WTC11 (cell line): Measurements from ENCODE around the gene BBS4. TPM values are rescaled to one million over a fixed set of nuclear protein-coding genes. Genes with fewer than 3 reads are reported as not detected.

Experiments
- ATAC-seq: fragments of 200-7000 bp; cut with Tn5 transposase; 2 replicates; pipeline ENCODE4 v1.10.0; 2021; ENCODE audit warnings: mild to moderate bottlenecking, moderate library complexity
- CTCF ChIA-PET: fragments of 300-600 bp; sonication (Branson Sonifier 250); formaldehyde crosslinking; loops from one replicate; lab custom pipeline; 2021; ENCODE audit warnings: antibody characterized with exemption; lab: Charles Lee
- POLR2A ChIA-PET: fragments of 350-600 bp; sonication (Branson Sonifier 250); formaldehyde crosslinking; loops from one replicate; lab custom pipeline; 2021; ENCODE audit warnings: antibody characterized with exemption; lab: Charles Lee
- DNase-seq: peaks from one replicate; pipeline ENCODE4 v3.0.0; 2021; ENCODE audit warnings: low spot score
- H3K27ac Mint-ChIP-seq: 2 replicates; pipeline ENCODE4 v1.8.0; 2021; ENCODE audit warnings: mixed read lengths
- H3K27me3 Mint-ChIP-seq: 2 replicates; pipeline ENCODE4 v1.8.0; 2021; ENCODE audit warnings: low read depth, mild to moderate bottlenecking, moderate library complexity, mixed read lengths
- H3K36me3 Mint-ChIP-seq: 2 replicates; pipeline ENCODE4 v1.8.0; 2021; ENCODE audit warnings: mixed read lengths
- H3K4me1 Mint-ChIP-seq: 2 replicates; pipeline ENCODE4 v1.8.0; 2022; ENCODE audit warnings: mixed read lengths
- H3K4me3 Mint-ChIP-seq: 2 replicates; pipeline ENCODE4 v1.8.0; 2021; ENCODE audit warnings: mild to moderate bottlenecking, moderate library complexity, mixed read lengths
- H3K9me3 Mint-ChIP-seq: 2 replicates; pipeline ENCODE4 v1.8.0; 2021; ENCODE audit warnings: mixed read lengths
- ATF3 ChIP-seq: sonication (generic); formaldehyde crosslinking; conservative IDR thresholded peaks from 2 replicates; pipeline ENCODE4 v1.8.1; 2022; ENCODE audit warnings: mild to moderate bottlenecking, missing genetic modification reagents
- CTCF ChIP-seq: fragments of 200-600 bp; IDR thresholded peaks from 2 replicates; pipeline ENCODE4 v1.8.0; 2022; ENCODE audit warnings: antibody characterized with exemption
- E2F1 ChIP-seq: sonication (generic); formaldehyde crosslinking; IDR thresholded peaks from 2 replicates; pipeline ENCODE4 v1.8.0; 2022; ENCODE audit warnings: mild to moderate bottlenecking, missing genetic modification reagents
- ERG ChIP-seq: fragments of 250-450 bp; sonication (Bioruptor Pico); IDR thresholded peaks from 2 replicates; pipeline ENCODE4 v1.8.0; 2021; ENCODE audit warnings: mild to moderate bottlenecking
- FOXP1 ChIP-seq: sonication (generic); formaldehyde crosslinking; IDR thresholded peaks from 2 replicates; pipeline ENCODE4 v1.8.0; 2022; ENCODE audit warnings: missing genetic modification reagents, mild to moderate bottlenecking, moderate library complexity, borderline replicate concordance
- JUN ChIP-seq: sonication (generic); formaldehyde crosslinking; IDR thresholded peaks from 2 replicates; pipeline ENCODE4 v1.8.0; 2023; ENCODE audit warnings: mild to moderate bottlenecking, missing genetic modification reagents
- MLX ChIP-seq: sonication (generic); formaldehyde crosslinking; IDR thresholded peaks from 2 replicates; pipeline ENCODE4 v1.8.1; 2023; ENCODE audit warnings: mild to moderate bottlenecking, missing genetic modification reagents, moderate library complexity
- MXD4 ChIP-seq: fragments of 250-450 bp; sonication (Bioruptor Pico); IDR thresholded peaks from 2 replicates; pipeline ENCODE4 v1.8.0; 2021; ENCODE audit warnings: mild to moderate bottlenecking, moderate library complexity, borderline replicate concordance
- PRDM15 ChIP-seq: sonication (generic); formaldehyde crosslinking; IDR thresholded peaks from 2 replicates; pipeline ENCODE4 v1.8.0; 2022; ENCODE audit warnings: missing genetic modification reagents
- RELA ChIP-seq: sonication (generic); formaldehyde crosslinking; IDR thresholded peaks from 2 replicates; pipeline ENCODE4 v1.8.1; 2022; ENCODE audit warnings: missing genetic modification reagents, mild to moderate bottlenecking, borderline replicate concordance
- SOX15 ChIP-seq: fragments of 250-450 bp; sonication (Bioruptor Pico); IDR thresholded peaks from 2 replicates; pipeline ENCODE4 v1.9.0; 2021; ENCODE audit warnings: mild to moderate bottlenecking
- ZNF281 ChIP-seq: sonication (generic); formaldehyde crosslinking; IDR thresholded peaks from 2 replicates; pipeline ENCODE4 v1.8.0; 2023; ENCODE audit warnings: mild to moderate bottlenecking, missing genetic modification reagents
- ZNF425 ChIP-seq: fragments of 250-450 bp; sonication (Bioruptor Pico); conservative IDR thresholded peaks from 2 replicates; pipeline ENCODE4 v1.9.0; 2021; ENCODE audit warnings: mild to moderate bottlenecking
- ZNF671 ChIP-seq: fragments of 250-450 bp; sonication (Bioruptor Pico); IDR thresholded peaks from 2 replicates; pipeline ENCODE4 v1.8.0; 2021; ENCODE audit warnings: mild to moderate bottlenecking
- total RNA-seq: library from RNA; stranded (reverse); gene quantifications from 3 replicates; pipeline ENCODE4 v1.2.3, GENCODE V29; 2021

BBS4 gene
- total RNA-seq, 1 experiment from 2014 or later: 35.6 TPM

- Mint-ChIP-seq H3K4me3 (peak overlapping the region; percentile 94), H3K36me3 (peaks cover 10% of the 10 kb centered on the region; the same call in 1 of the 2 replicates), H3K27ac (peak overlapping the region; percentile 91), H3K27me3 (no peaks in the 10 kb centered on the region), H3K4me1 (peaks cover 20% of the 10 kb centered on the region), H3K9me3 (no peaks in the 10 kb centered on the region)
- TF ChIP-seq ZNF425: no peak
- no peak for TF ChIP-seq CTCF
- TF ChIP-seq MXD4: no peak
- no peak for TF ChIP-seq SOX15 (CRISPR knock-in tag)
- no peak for TF ChIP-seq MLX (CRISPR knock-in tag)
- TF ChIP-seq E2F1: no peak
- POLR2A ChIA-PET: no interaction called here
- ATAC-seq (no peak), DNase-seq (no peak)
- CTCF ChIA-PET: interaction anchor here (0.6 kb wide), 2 partner anchors 736 to 849 kb away, joined by 4 read pairs; no protein-coding TSS in a partner anchor
Measured at GRCh38 chr15:72782274-72783003, 96.4 kb downstream of the BBS4 start.

- POLR2A ChIA-PET: no interaction called here
- Mint-ChIP-seq H3K27ac (peak overlapping the region; percentile 91), H3K27me3 (no peaks in the 10 kb centered on the region), H3K4me1 (peaks cover 20% of the 10 kb centered on the region), H3K36me3 (peaks cover 8% of the 10 kb centered on the region; the same call in 1 of the 2 replicates), H3K9me3 (no peaks in the 10 kb centered on the region), H3K4me3 (peak overlapping the region; percentile 94)
- ATAC-seq (peak; percentile 2), DNase-seq (no peak)
- no peak for TF ChIP-seq JUN
- 0 out of 2 replicates have a peak, but pooled peaks have one; percentile 70 for TF ChIP-seq RELA (CRISPR knock-in tag)
- TF ChIP-seq ERG (CRISPR knock-in tag): no peak
- TF ChIP-seq PRDM15 (CRISPR knock-in tag): 0 out of 2 replicates have a peak, but pooled peaks have one; percentile 24
- TF ChIP-seq ATF3: 0 out of 2 replicates have a peak, but pooled peaks have one; percentile 47
- TF ChIP-seq ZNF671: no peak
- no peak for TF ChIP-seq ZNF281 (CRISPR knock-in tag)
- TF ChIP-seq FOXP1 (CRISPR knock-in tag): peak; percentile 89; the same call in 1 of the 2 replicates
- CTCF ChIA-PET: interaction anchor here (0.6 to 1.9 kb wide), 2 partner anchors 461 to 850 kb away, joined by 4 to 5 read pairs; no protein-coding TSS in a partner anchor
Measured at GRCh38 chr15:72783004-72783639, 97.1 kb downstream of the BBS4 start.
